Measurements from ENCODE around the gene FXYD2. TPM values are rescaled to one million over a fixed set of nuclear protein-coding genes. Genes with fewer than 3 reads are reported as not detected.

FXYD2 gene
- total RNA-seq = 1 to 10 TPM; 3.0 TPM
- polyA plus RNA-seq (2013, experiment 1 of 2) = 1.0 TPM
- 1.3 TPM for polyA plus RNA-seq (2013, experiment 2 of 2)
- long read RNA-seq, experiment 1 = 0 reads
- long read RNA-seq, experiment 2, partial matches to known transcripts = 0 of 1 reads
- long read RNA-seq, experiment 2, other reads (novel, unspliced or antisense) = 1 of 1 reads
- long read RNA-seq, experiment 3, partial matches to known transcripts = 0 of 2 reads
- long read RNA-seq, experiment 3, other reads (novel, unspliced or antisense) = 2 of 2 reads
- long read RNA-seq, experiment 4 = 0 reads

GRCh38 chr11:117824571-117825537 lies at the start of gene FXYD2:
FXYD2 (minus strand) TSS chr11:117824744; CDS start chr11:117824678, 66 bp downstream.
- Mint-ChIP-seq H3K9me3 (no peaks in the 10 kb centered on the region), H3K36me3 (ENCODE audit: low read depth) (no peaks in the 10 kb centered on the region), H3K27ac (no peak within 1 kb of the TSS), H3K4me1 (peaks cover 35% of the 10 kb centered on the region), H3K27me3 (ENCODE audit: insufficient read depth) (peaks cover 9% of the 10 kb centered on the region), H3K4me3 (no peak within 1 kb of the TSS)
- peak; percentile 53 for DNase-seq
- Histone ChIP-seq H3K4me3 (ENCODE audit: low read length) (no peak within 1 kb of the TSS), H3K36me3 (ENCODE audit: control insufficient read depth, insufficient read depth, low read length) (no peaks in the 10 kb centered on the region), H3K27ac (ENCODE audit: low read depth, low read length) (no peak within 1 kb of the TSS), H3K9ac (ENCODE audit: extremely low read depth, low read length, poor library complexity, severe bottlenecking) (no peak within 1 kb of the TSS), H3K9me3 (ENCODE audit: control insufficient read depth, low read length) (no peaks in the 10 kb centered on the region), H3K27me3 (ENCODE audit: control insufficient read depth, insufficient read depth, low read length, poor library complexity, severe bottlenecking) (no peaks in the 10 kb centered on the region), H3K4me1 (ENCODE audit: control insufficient read depth, insufficient read depth, low read length) (peaks cover 7% of the 10 kb centered on the region)
- 83 to 85% methylated on average over 13 to 22 of the region's 22 CpGs for WGBS, 2 experiments (ENCODE audit: insufficient coverage in 1 of 2, insufficient read length in 1 of 2)
- no peak for TF ChIP-seq CTCF (conservative IDR thresholded peaks at IDR 0.05)

- peaks cover 50% of the 10 kb centered on the region for H3K27me3 Mint-ChIP-seq (ENCODE audit: insufficient read depth)
- no peaks in the 10 kb centered on the region for H3K36me3 Mint-ChIP-seq (ENCODE audit: low read depth)
- no peak for TF ChIP-seq CTCF (conservative IDR thresholded peaks at IDR 0.05)
- Histone ChIP-seq H3K27ac (ENCODE audit: low read depth, low read length) (no peak overlapping the region), H3K9ac (ENCODE audit: extremely low read depth, low read length, poor library complexity, severe bottlenecking) (no peak overlapping the region), H3K36me3 (ENCODE audit: control insufficient read depth, insufficient read depth, low read length) (peaks cover 4% of the 10 kb centered on the region), H3K27me3 (ENCODE audit: control insufficient read depth, insufficient read depth, low read length, poor library complexity, severe bottlenecking) (peaks cover 4% of the 10 kb centered on the region), H3K4me3 (ENCODE audit: low read length) (no peak overlapping the region), H3K4me1 (ENCODE audit: control insufficient read depth, insufficient read depth, low read length) (peaks cover 21% of the 10 kb centered on the region), H3K9me3 (ENCODE audit: control insufficient read depth, low read length) (no peaks in the 10 kb centered on the region)
- 88 to 93% methylated on average over 8 of the region's 8 CpGs for WGBS, 2 experiments (ENCODE audit: insufficient coverage in 1 of 2, insufficient read length in 1 of 2)
- H3K9me3 Mint-ChIP-seq = no peaks in the 10 kb centered on the region
- H3K4me1 Mint-ChIP-seq = peaks cover 54% of the 10 kb centered on the region
- no peak for DNase-seq
- H3K27ac Mint-ChIP-seq = no peak overlapping the region
- no peak overlapping the region for H3K4me3 Mint-ChIP-seq
These were observed 49.2 kb upstream of the FXYD2 start for GRCh38 chr11:117873828-117874125.

- Mint-ChIP-seq H3K4me1 (peaks cover 59% of the 10 kb centered on the region), H3K4me3 (no peak overlapping the region), H3K9me3 (no peaks in the 10 kb centered on the region), H3K27ac (no peak overlapping the region), H3K27me3 (ENCODE audit: insufficient read depth) (peaks cover 46% of the 10 kb centered on the region), H3K36me3 (ENCODE audit: low read depth) (peaks cover 2% of the 10 kb centered on the region)
- Histone ChIP-seq H3K4me1 (ENCODE audit: control insufficient read depth, insufficient read depth, low read length) (peaks cover 21% of the 10 kb centered on the region), H3K4me3 (ENCODE audit: low read length) (no peak overlapping the region), H3K9me3 (ENCODE audit: control insufficient read depth, low read length) (no peaks in the 10 kb centered on the region), H3K27ac (ENCODE audit: low read depth, low read length) (no peak overlapping the region), H3K9ac (ENCODE audit: extremely low read depth, low read length, poor library complexity, severe bottlenecking) (no peak overlapping the region), H3K27me3 (ENCODE audit: control insufficient read depth, insufficient read depth, low read length, poor library complexity, severe bottlenecking) (peaks cover 4% of the 10 kb centered on the region), H3K36me3 (ENCODE audit: control insufficient read depth, insufficient read depth, low read length) (peaks cover 4% of the 10 kb centered on the region)
- WGBS, 2 experiments (ENCODE audit: insufficient coverage in 1 of 2, insufficient read length in 1 of 2) = 85 to 95% methylated on average over 4 to 15 of the region's 15 CpGs
- no peak for DNase-seq
- TF ChIP-seq CTCF (conservative IDR thresholded peaks at IDR 0.05) = no peak
These were observed 48.7 kb upstream of the FXYD2 start for GRCh38 chr11:117872975-117873827.
